Activated CD8-positive, alpha-beta memory T cell treated with anti-CD3 and anti-CD28 coated beads for 36 hours (primary cell): Measurements from ENCODE around the gene PCDHGA4. TPM values are rescaled to one million over a fixed set of nuclear protein-coding genes. Genes with fewer than 3 reads are reported as not detected.
"Not testable (repeated sequence)": the region's sequence is repeated elsewhere in the genome, so short reads cannot be mapped to it uniquely, and the experiment has no call there.

Experiments
- CTCF ChIA-PET: fragments of 350-600 bp; sonication (Branson Sonifier 250); formaldehyde crosslinking; loops from one replicate; lab custom pipeline; 2021; ENCODE audit warnings: antibody characterized with exemption; lab: Charles Lee
- POLR2A ChIA-PET: fragments of 350-600 bp; sonication (Branson Sonifier 250); formaldehyde crosslinking; loops from one replicate; lab custom pipeline; 2021; ENCODE audit warnings: antibody characterized with exemption; lab: Charles Lee
- total RNA-seq, 2 experiments: library from RNA; stranded (reverse); gene quantifications; one replicate each; pipeline ENCODE4 v1.2.3, GENCODE V29; 2021

The PCDHGA4 gene
- total RNA-seq, result under 1 TPM in 1 of 2 experiments, not detected in 1; 0.15 TPM

- ChIA-PET CTCF (interaction anchor here (0.5 to 0.8 kb wide), 2 partner anchors 9 to 56 kb away, joined by 3 to 4 read pairs; partner anchors contain the start of gene PCDHGA5), POLR2A (no interaction called here)
Observed at GRCh38 chr5:141354900-141355469, at the start of gene PCDHGA4. Gene PCDHGA4, plus strand, starts transcription at chr5:141355021. Its CDS starts 87 bp downstream, at chr5:141355108.

- POLR2A ChIA-PET, result no interaction called here
- CTCF ChIA-PET, result no interaction called here
Observed at GRCh38 chr5:141306630-141307029, 48.2 kb upstream of the PCDHGA4 start.

GRCh38 chr5:141313711-141314110, 41.1 kb upstream of the PCDHGA4 start:
- CTCF ChIA-PET, result no interaction called here
- POLR2A ChIA-PET, result no interaction called here

GRCh38 chr5:141316963-141317362, 37.9 kb upstream of the PCDHGA4 start:
- CTCF ChIA-PET, result interaction anchor here (0.7 kb wide), 1 partner anchor 16 kb away, joined by 3 read pairs; no protein-coding TSS in a partner anchor

GRCh38 chr5:141319202-141319601, 35.6 kb upstream of the PCDHGA4 start:
- ChIA-PET CTCF (interaction anchor here (1.1 to 1.6 kb wide), 5 partner anchors 10 to 245 kb away, joined by 3 to 6 read pairs (median 3); partner anchors contain the start of genes PCDHGA10 and PCDHGB1), POLR2A (interaction anchor here (0.6 kb wide), 1 partner anchor 14 kb away, joined by 3 read pairs; no protein-coding TSS in a partner anchor)

More at GRCh38 chr5:141316963-141317362, 37.9 kb upstream of the PCDHGA4 start:
- POLR2A ChIA-PET, result not testable (repeated sequence)

- ChIA-PET CTCF (interaction anchor here (1.1 to 1.7 kb wide), 10 partner anchors 9 to 244 kb away, joined by 3 to 6 read pairs (median 4); partner anchors contain the start of genes PCDHGA1, PCDHGA10, PCDHGA3 and PCDHGB1), POLR2A (interaction anchor here (0.9 to 1.6 kb wide), 2 partner anchors 8 to 11 kb away, joined by 4 read pairs; no protein-coding TSS in a partner anchor)
Observed at GRCh38 chr5:141319699-141320098, 35.1 kb upstream of the PCDHGA4 start.

GRCh38 chr5:141320225-141321169, 34.3 kb upstream of the PCDHGA4 start, which contains the start of gene TAF7:
Gene TAF7, minus strand, starts transcription at chr5:141320784. Its CDS starts 740 bp downstream, at chr5:141320044.
- POLR2A ChIA-PET, result interaction anchor here (0.6 to 1.6 kb wide), 5 partner anchors 9 to 248 kb away, joined by 3 to 8 read pairs (median 4); partner anchors contain the start of gene PCDHGA1
- CTCF ChIA-PET, result interaction anchor here (1.1 to 1.7 kb wide), 10 partner anchors 8 to 243 kb away, joined by 3 to 6 read pairs (median 4); partner anchors contain the start of genes PCDHB9, PCDHGA1, PCDHGA10 and PCDHGA3

- ChIA-PET POLR2A (no interaction called here), CTCF (no interaction called here)
Observed at GRCh38 chr5:141322261-141322660, 32.6 kb upstream of the PCDHGA4 start.

GRCh38 chr5:141326088-141326854, 28.6 kb upstream of the PCDHGA4 start:
- POLR2A ChIA-PET, result no interaction called here
- CTCF ChIA-PET, result interaction anchor here (0.7 kb wide), 1 partner anchor 14 kb away, joined by 3 read pairs; no protein-coding TSS in a partner anchor

GRCh38 chr5:141328231-141328630, 26.6 kb upstream of the PCDHGA4 start:
- ChIA-PET POLR2A (no interaction called here), CTCF (interaction anchor here (0.9 to 1.9 kb wide), 3 partner anchors 8 to 236 kb away, joined by 4 to 5 read pairs (median 4); partner anchors contain the start of genes PCDHGA3 and TAF7)

- POLR2A ChIA-PET, result interaction anchor here (1.0 to 1.1 kb wide), 2 partner anchors 10 to 11 kb away, joined by 3 to 4 read pairs; partner anchors contain the start of gene TAF7
Observed at GRCh38 chr5:141330299-141331080, 24.3 kb upstream of the PCDHGA4 start, which contains the start of gene PCDHGA1. Gene PCDHGA1, plus strand, starts transcription at chr5:141330514.

GRCh38 chr5:141332571-141332970, 22.2 kb upstream of the PCDHGA4 start:
- POLR2A ChIA-PET, CTCF ChIA-PET: not testable (repeated sequence)

More at GRCh38 chr5:141330299-141331080, 24.3 kb upstream of the PCDHGA4 start, which contains the start of gene PCDHGA1:
- CTCF ChIA-PET, result interaction anchor here (0.6 to 1.2 kb wide), 3 partner anchors 10 to 764 kb away, joined by 3 to 4 read pairs (median 3); partner anchors contain the start of gene TAF7

GRCh38 chr5:141338538-141339306, 16.1 kb upstream of the PCDHGA4 start, which contains the start of gene PCDHGA2:
Gene PCDHGA2, plus strand, starts transcription at chr5:141338760.
- ChIA-PET POLR2A (no interaction called here), CTCF (interaction anchor here (1.1 to 1.2 kb wide), 3 partner anchors 74 to 220 kb away, joined by 3 read pairs; partner anchors contain the start of gene PCDHGA10)

- POLR2A ChIA-PET, CTCF ChIA-PET: not testable (repeated sequence)
Observed at GRCh38 chr5:141340781-141341354, 14.0 kb upstream of the PCDHGA4 start.

- ChIA-PET CTCF (interaction anchor here (0.7 to 1.4 kb wide), 2 partner anchors 22 kb away, joined by 3 read pairs; partner anchors contain the start of gene TAF7), POLR2A (no interaction called here)
Observed at GRCh38 chr5:141342773-141343172, 12.0 kb upstream of the PCDHGA4 start.
